ENCODE measurements around the gene NCK2. TPM values are rescaled to one million over a fixed set of nuclear protein-coding genes. Genes with fewer than 3 reads are reported as not detected.

The NCK2 gene
- total RNA-seq, 1 donor from 2014 or later, result 45.9 TPM

GRCh38 chr2:105812180-105813044 lies 67.7 kb downstream of the NCK2 start:
- H3K9me3 ChIP-seq, result no peaks in the 10 kb centered on the region
- H3K27ac ChIP-seq, result peak overlapping the region; percentile 33
- H3K4me1 ChIP-seq, result peaks cover 64% of the 10 kb centered on the region
- H3K36me3 ChIP-seq, result peaks cover 0 to 10% of the 10 kb centered on the region in 2 donors
- H3K27me3 ChIP-seq, result no peaks in the 10 kb centered on the region
- H3K4me3 ChIP-seq, result peak overlapping the region in 1 of 2 donors; percentile 3
- intact Hi-C loops (cut with DNase I), result no loop called here
- TF ChIP-seq POLR2A (IDR thresholded peaks at IDR 0.05) (no peak), CTCF (IDR thresholded peaks at IDR 0.05) (no peak), POLR2AphosphoS5 (IDR thresholded peaks at IDR 0.05; ENCODE audit: insufficient read depth in 1 of 2, low read depth in 1 of 2) (no peak)
- DNase-seq (ENCODE audit: extremely low spot score in 2 of 2), result peak in 1 of 2 donors; percentile 32

- Histone ChIP-seq H3K9me3 (no peaks in the 10 kb centered on the region), H3K36me3 (peaks cover 0 to 11% of the 10 kb centered on the region in 2 donors), H3K27ac (no peak overlapping the region), H3K4me3 (no peak overlapping the region), H3K27me3 (no peaks in the 10 kb centered on the region), H3K4me1 (peaks cover 64% of the 10 kb centered on the region)
- DNase-seq (ENCODE audit: extremely low spot score in 2 of 2), result no peak
- intact Hi-C loops (cut with DNase I), result no loop called here
- TF ChIP-seq CTCF (IDR thresholded peaks at IDR 0.05), result no peak
- no peak for TF ChIP-seq POLR2A (IDR thresholded peaks at IDR 0.05)
- TF ChIP-seq POLR2AphosphoS5 (IDR thresholded peaks at IDR 0.05; ENCODE audit: insufficient read depth in 1 of 2, low read depth in 1 of 2), result no peak
These were observed 68.3 kb downstream of the NCK2 start for GRCh38 chr2:105813045-105813315.

DNA sequence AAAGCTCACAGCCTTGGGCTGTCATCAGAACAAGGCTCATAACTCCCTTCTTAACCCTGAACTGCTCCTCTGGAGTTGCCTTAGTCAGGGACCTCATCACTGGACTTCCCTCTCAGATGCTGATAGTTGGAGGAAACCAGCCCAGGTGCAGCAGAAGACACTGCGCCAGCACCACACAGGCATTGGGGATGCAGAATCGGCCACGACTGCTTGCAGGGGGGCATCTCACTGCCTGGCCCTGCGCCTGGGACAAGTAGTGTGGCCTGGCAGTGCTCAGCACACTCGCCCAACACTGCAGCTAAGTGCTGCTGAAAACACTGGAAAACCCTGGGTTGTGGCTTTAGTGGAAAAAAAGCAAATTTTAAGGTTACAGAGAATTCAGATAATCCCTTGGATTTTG lies 68.7 kb downstream of the NCK2 start:
- Histone ChIP-seq H3K4me1 (peaks cover 64% of the 10 kb centered on the region), H3K36me3 (peaks cover 0 to 11% of the 10 kb centered on the region in 2 donors), H3K4me3 (no peak overlapping the region), H3K9me3 (no peaks in the 10 kb centered on the region), H3K27ac (no peak overlapping the region), H3K27me3 (no peaks in the 10 kb centered on the region)
- intact Hi-C loops (cut with DNase I), result no loop called here
- DNase-seq (ENCODE audit: extremely low spot score in 2 of 2), result peak in 1 of 2 donors; percentile 37
- TF ChIP-seq POLR2A (IDR thresholded peaks at IDR 0.05) (no peak), POLR2AphosphoS5 (IDR thresholded peaks at IDR 0.05; ENCODE audit: insufficient read depth in 1 of 2, low read depth in 1 of 2) (no peak), CTCF (IDR thresholded peaks at IDR 0.05) (no peak)

- Histone ChIP-seq H3K4me3 (no peak overlapping the region), H3K9me3 (no peaks in the 10 kb centered on the region), H3K27me3 (no peaks in the 10 kb centered on the region), H3K36me3 (peaks cover 0 to 11% of the 10 kb centered on the region in 2 donors), H3K27ac (no peak overlapping the region), H3K4me1 (peaks cover 64% of the 10 kb centered on the region)
- DNase-seq (ENCODE audit: extremely low spot score in 2 of 2), result peak in 1 of 2 donors; percentile 75
- TF ChIP-seq CTCF (IDR thresholded peaks at IDR 0.05), result no peak
- peak in 1 of 2 donors; percentile 12 for TF ChIP-seq POLR2AphosphoS5 (IDR thresholded peaks at IDR 0.05; ENCODE audit: insufficient read depth in 1 of 2, low read depth in 1 of 2)
- intact Hi-C loops (cut with DNase I), result no loop called here
These were observed 69.7 kb downstream of the NCK2 start for GRCh38 chr2:105814291-105814940.

- H3K27me3 ChIP-seq, result no peaks in the 10 kb centered on the region
These were observed 70.7 kb downstream of the NCK2 start for GRCh38 chr2:105815401-105815800.

More at GRCh38 chr2:105815401-105815800, 70.7 kb downstream of the NCK2 start:
- Histone ChIP-seq H3K27ac (no peak overlapping the region), H3K9me3 (no peaks in the 10 kb centered on the region), H3K36me3 (peaks cover 0 to 11% of the 10 kb centered on the region in 2 donors), H3K4me3 (no peak overlapping the region), H3K4me1 (peaks cover 68% of the 10 kb centered on the region)
- TF ChIP-seq CTCF (IDR thresholded peaks at IDR 0.05) (no peak), POLR2A (IDR thresholded peaks at IDR 0.05) (no peak), POLR2AphosphoS5 (IDR thresholded peaks at IDR 0.05; ENCODE audit: insufficient read depth in 1 of 2, low read depth in 1 of 2) (no peak)
- DNase-seq (ENCODE audit: extremely low spot score in 2 of 2), result no peak
- intact Hi-C loops (cut with DNase I), result no loop called here

Data from vagina (tissue), 2 donors.